GM21526 (cell line): ENCODE measurements around the gene VLDLR.
"Not testable (repeated sequence)": the region's sequence is repeated elsewhere in the genome, so short reads cannot be mapped to it uniquely, and the experiment has no call there.

Experiments
- ATAC-seq: cut with Tn5 transposase; IDR thresholded peaks from one replicate; pipeline ENCODE4 v1.9.1; 2021; ENCODE audit warnings: moderate library complexity; ENCODE audit not compliant: unreplicated experiment, low FRiP score

The VLDLR gene

DNA sequence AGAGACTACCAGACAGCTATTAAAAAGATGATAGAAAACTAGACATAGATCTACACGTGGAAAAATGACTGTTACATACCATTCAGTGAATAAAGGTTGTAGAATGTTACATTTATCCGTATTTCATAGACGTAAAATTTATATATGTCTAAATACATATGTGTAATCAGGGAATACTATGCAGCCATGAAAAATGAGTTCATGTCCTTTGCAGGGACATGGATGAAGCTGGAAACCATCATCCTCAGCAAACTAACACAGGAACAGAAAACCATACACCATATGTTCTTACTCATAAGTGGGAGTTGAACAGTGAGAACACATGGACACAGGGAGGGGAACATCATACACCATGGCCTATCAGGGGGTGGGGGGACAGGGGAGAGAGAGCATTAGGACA lies 85.7 kb downstream of the VLDLR start:
- ATAC-seq: not testable (repeated sequence)
